ENCODE data around the gene ZNF14. TPM values are rescaled to one million over a fixed set of nuclear protein-coding genes. Genes with fewer than 3 reads are reported as not detected.

ZNF14 gene
- total and polyA plus RNA-seq, 9 of the 15 experiments (the other 6 are each of a cell fraction or from before 2014, with no cell fraction given): 1.9 to 7.0 (median 4.0) TPM

DNA sequence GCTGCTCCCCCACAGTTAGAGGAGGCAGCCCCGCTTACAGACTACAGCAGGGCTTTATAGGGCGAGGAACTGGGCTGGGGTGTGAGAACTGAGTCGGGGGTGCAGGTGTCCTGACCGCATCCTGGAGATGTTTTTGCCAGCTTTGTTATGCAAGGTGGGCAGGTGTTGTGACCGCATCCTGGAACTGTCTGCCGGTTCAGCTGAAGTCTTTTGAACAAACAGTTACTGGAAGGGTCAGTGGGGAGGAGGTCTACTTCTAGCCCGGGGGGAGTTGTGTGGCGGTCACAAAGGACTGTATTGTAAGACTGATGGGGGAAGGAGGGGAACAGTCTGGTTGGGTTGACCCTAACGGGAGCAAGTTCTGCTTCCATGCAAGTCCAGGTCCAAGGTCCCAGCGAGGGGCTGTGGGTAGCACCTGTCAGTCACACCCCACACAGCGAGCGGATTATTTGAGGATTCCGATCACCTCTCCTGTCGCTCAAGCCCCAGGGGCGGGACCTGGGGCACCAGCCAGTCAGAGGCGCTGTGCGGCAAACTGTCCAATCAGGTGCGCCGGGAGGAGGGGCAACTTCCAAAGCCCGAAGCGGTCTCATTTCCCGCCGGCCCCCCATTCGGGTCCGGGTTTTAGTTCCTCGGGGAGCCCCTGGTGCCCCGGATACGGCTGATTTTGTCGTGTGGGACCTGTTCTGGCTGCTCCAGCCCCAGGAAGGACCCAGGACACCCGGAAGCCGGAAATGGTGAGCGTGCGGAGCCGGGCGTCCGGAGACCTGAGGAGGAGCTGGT lies 64.5 kb downstream of the ZNF14 start, which contains the start of gene ZNF101 (continued):
- TF ChIP-seq, protein P1, sequence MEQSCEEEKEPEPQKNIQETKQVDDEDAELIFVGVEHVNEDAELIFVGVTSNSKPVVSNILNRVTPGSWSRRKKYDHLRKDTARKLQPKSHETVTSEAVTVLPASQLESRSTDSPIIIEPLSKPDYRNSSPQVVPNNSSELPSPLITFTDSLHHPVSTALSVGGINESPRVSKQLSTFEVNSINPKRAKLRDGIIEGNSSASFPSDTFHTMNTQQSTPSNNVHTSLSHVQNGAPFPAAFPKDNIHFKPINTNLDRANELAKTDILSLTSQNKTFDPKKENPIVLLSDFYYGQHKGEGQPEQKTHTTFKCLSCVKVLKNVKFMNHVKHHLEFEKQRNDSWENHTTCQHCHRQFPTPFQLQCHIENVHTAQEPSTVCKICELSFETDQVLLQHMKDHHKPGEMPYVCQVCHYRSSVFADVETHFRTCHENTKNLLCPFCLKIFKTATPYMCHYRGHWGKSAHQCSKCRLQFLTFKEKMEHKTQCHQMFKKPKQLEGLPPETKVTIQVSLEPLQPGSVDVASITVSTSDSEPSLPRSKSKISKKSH (CRISPR knock-in tag; IDR thresholded peaks at IDR 0.05): no peak
- TF ChIP-seq RHOXF2B (CRISPR knock-in tag; conservative IDR thresholded peaks at IDR 0.05) (no peak), TOE1 (IDR thresholded peaks at IDR 0.05; ENCODE audit: borderline replicate concordance) (no peak), TOE1 (CRISPR knock-in tag; IDR thresholded peaks at IDR 0.05; ENCODE audit: borderline replicate concordance, low read depth) (no peak), C11orf30 (IDR thresholded peaks at IDR 0.05; ENCODE audit: low read depth) (no peak), ZNF165 (CRISPR knock-in tag; IDR thresholded peaks at IDR 0.05; ENCODE audit: borderline replicate concordance) (no peak), NELFE (IDR thresholded peaks at IDR 0.05; ENCODE audit: insufficient read depth, insufficient read length) (no peak), ZNF217 (CRISPR knock-in tag; IDR thresholded peaks at IDR 0.05) (no peak), ZNF589 (CRISPR knock-in tag; IDR thresholded peaks at IDR 0.05; ENCODE audit: low read depth) (no peak), RBM14 (IDR thresholded peaks at IDR 0.05; ENCODE audit: borderline replicate concordance, insufficient read depth, low read depth, low read length) (no peak), MCM2 (IDR thresholded peaks at IDR 0.05; ENCODE audit: low read depth) (no peak), SAFB2 (IDR thresholded peaks at IDR 0.05; ENCODE audit: borderline replicate concordance, low read depth, low read length, severe bottlenecking) (no peak), ZNF785 (CRISPR knock-in tag; IDR thresholded peaks at IDR 0.05) (no peak)
- TF ChIP-seq, protein P2, sequence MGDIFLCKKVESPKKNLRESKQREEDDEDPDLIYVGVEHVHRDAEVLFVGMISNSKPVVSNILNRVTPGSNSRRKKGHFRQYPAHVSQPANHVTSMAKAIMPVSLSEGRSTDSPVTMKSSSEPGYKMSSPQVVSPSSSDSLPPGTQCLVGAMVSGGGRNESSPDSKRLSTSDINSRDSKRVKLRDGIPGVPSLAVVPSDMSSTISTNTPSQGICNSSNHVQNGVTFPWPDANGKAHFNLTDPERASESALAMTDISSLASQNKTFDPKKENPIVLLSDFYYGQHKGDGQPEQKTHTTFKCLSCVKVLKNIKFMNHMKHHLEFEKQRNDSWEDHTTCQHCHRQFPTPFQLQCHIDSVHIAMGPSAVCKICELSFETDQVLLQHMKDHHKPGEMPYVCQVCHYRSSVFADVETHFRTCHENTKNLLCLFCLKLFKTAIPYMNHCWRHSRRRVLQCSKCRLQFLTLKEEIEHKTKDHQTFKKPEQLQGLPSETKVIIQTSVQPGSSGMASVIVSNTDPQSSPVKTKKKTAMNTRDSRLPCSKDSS (IDR thresholded peaks at IDR 0.05; ENCODE audit: low read depth, partially characterized antibody): no peak
- TF ChIP-seq, protein P3, sequence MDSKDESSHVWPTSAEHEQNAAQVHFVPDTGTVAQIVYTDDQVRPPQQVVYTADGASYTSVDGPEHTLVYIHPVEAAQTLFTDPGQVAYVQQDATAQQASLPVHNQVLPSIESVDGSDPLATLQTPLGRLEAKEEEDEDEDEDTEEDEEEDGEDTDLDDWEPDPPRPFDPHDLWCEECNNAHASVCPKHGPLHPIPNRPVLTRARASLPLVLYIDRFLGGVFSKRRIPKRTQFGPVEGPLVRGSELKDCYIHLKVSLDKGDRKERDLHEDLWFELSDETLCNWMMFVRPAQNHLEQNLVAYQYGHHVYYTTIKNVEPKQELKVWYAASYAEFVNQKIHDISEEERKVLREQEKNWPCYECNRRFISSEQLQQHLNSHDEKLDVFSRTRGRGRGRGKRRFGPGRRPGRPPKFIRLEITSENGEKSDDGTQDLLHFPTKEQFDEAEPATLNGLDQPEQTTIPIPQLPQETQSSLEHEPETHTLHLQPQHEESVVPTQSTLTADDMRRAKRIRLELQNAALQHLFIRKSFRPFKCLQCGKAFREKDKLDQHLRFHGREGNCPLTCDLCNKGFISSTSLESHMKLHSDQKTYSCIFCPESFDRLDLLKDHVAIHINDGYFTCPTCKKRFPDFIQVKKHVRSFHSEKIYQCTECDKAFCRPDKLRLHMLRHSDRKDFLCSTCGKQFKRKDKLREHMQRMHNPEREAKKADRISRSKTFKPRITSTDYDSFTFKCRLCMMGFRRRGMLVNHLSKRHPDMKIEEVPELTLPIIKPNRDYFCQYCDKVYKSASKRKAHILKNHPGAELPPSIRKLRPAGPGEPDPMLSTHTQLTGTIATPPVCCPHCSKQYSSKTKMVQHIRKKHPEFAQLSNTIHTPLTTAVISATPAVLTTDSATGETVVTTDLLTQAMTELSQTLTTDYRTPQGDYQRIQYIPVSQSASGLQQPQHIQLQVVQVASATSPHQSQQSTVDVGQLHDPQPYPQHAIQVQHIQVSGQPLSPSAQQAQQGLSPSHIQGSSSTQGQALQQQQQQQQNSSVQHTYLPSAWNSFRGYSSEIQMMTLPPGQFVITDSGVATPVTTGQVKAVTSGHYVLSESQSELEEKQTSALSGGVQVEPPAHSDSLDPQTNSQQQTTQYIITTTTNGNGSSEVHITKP (IDR thresholded peaks at IDR 0.05; ENCODE audit: partially characterized antibody): peak; percentile 97
- TF ChIP-seq, protein P4, sequence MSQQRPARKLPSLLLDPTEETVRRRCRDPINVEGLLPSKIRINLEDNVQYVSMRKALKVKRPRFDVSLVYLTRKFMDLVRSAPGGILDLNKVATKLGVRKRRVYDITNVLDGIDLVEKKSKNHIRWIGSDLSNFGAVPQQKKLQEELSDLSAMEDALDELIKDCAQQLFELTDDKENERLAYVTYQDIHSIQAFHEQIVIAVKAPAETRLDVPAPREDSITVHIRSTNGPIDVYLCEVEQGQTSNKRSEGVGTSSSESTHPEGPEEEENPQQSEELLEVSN (IDR thresholded peaks at IDR 0.05; ENCODE audit: borderline replicate concordance in 1 of 2, extremely low read depth in 1 of 2, insufficient read depth in 1 of 2, insufficient read length in 1 of 2, low read depth in 1 of 2, low read length in 1 of 2, poor library complexity in 1 of 2, severe bottlenecking in 1 of 2): peak; percentile 44 to 80

Data from K562 (cell line).